B cell (primary cell): ENCODE results near the gene PHB1. TPM values are rescaled to one million over a fixed set of nuclear protein-coding genes. Genes with fewer than 3 reads are reported as not detected.

Source experiments
- ATAC-seq: fragments of 200-7000 bp; cut with Tn5 transposase; one replicate; pipeline ENCODE4 v1.10.0; 2021; ENCODE audit warnings: low read depth, mild to moderate bottlenecking, moderate number of reproducible peaks, moderate library complexity
- CTCF ChIA-PET: fragments of 350-600 bp; sonication (Branson Sonifier 250); formaldehyde crosslinking; loops from one replicate; lab custom pipeline; 2021; ENCODE audit warnings: antibody characterized with exemption, inconsistent platforms; lab: Charles Lee
- POLR2A ChIA-PET: fragments of 350-600 bp; sonication (Branson Sonifier 250); formaldehyde crosslinking; loops from one replicate; lab custom pipeline; 2021; ENCODE audit warnings: antibody characterized with exemption; lab: Charles Lee
- DNase-seq: peaks from one replicate; pipeline ENCODE4 v3.0.0; 2013
- H2AFZ ChIP-seq: 2 replicates; pipeline ENCODE4 v1.6.1; 2012; ENCODE audit warnings: mild to moderate bottlenecking, low read depth, low read length; ENCODE audit not compliant: insufficient read depth, poor library complexity, severe bottlenecking
- H3K27ac ChIP-seq, 2 donors: 1 replicate in 1 of 2; 2 replicates in 1 of 2; pipeline ENCODE4 v1.5.1; 2012 to 2013; ENCODE audit warnings: low read length in 2 of 2, mild to moderate bottlenecking in 2 of 2, moderate library complexity in 1 of 2
- H3K27me3 ChIP-seq, 4 experiments: fragments of 200-600 bp in 1 of 4; sonication (generic) in 1 of 4; replicated peaks in 1 of 4; 1 replicate in 2 of 4; 2 replicates in 2 of 4; pipeline versions ENCODE4 v1.6.1 to v1.7.0; 2013 to 2016; ENCODE audit warnings: low read length in 3 of 4, mild to moderate bottlenecking in 2 of 4, mixed read lengths in 1 of 4, moderate library complexity in 1 of 4; ENCODE audit not compliant: insufficient read depth in 4 of 4, control insufficient read depth in 3 of 4; ENCODE audit errors: control extremely low read depth in 1 of 4
- H3K36me3 ChIP-seq, 2 experiments: replicated peaks in 1 of 2; 1 replicate in 1 of 2; 2 replicates in 1 of 2; pipeline versions ENCODE4 v1.6.1 to v1.7.1; 2013; ENCODE audit warnings: low read length in 1 of 2; ENCODE audit not compliant: insufficient read depth in 2 of 2, control insufficient read depth in 1 of 2; ENCODE audit errors: control extremely low read depth in 1 of 2, extremely low read depth in 1 of 2
- H3K4me1 ChIP-seq, 2 donors: fragments of 200-600 bp in 1 of 2; sonication (generic) in 1 of 2; 1 replicate in 1 of 2; 2 replicates in 1 of 2; pipeline versions ENCODE4 v1.5.1 to v1.6.1; 2013 to 2017; ENCODE audit warnings: low read length in 2 of 2; ENCODE audit not compliant: control insufficient read depth in 2 of 2, insufficient read depth in 2 of 2
- H3K4me2 ChIP-seq: replicated peaks from 2 replicates; pipeline ENCODE3; 2012; ENCODE audit warnings: mild to moderate bottlenecking, low read depth, low read length; ENCODE audit not compliant: poor library complexity, severe bottlenecking
- H3K4me3 ChIP-seq, 5 experiments: fragments of 200-600 bp in 1 of 5; sonication (generic) in 1 of 5; 1 replicate in 3 of 5; 2 replicates in 2 of 5; pipeline versions ENCODE4 v1.5.1 to v1.7.0; 2011 to 2016; ENCODE audit warnings: low read length in 4 of 5, mild to moderate bottlenecking in 4 of 5, low read depth in 2 of 5, control low read depth in 1 of 5, moderate library complexity in 1 of 5; ENCODE audit not compliant: insufficient read depth in 1 of 5; ENCODE audit errors: control extremely low read depth in 1 of 5, extremely low read depth in 1 of 5
- H3K79me2 ChIP-seq: fragments of 200-600 bp; sonication (generic); one replicate; pipeline ENCODE4 v1.6.0; 2016; ENCODE audit warnings: low read length; ENCODE audit not compliant: control insufficient read depth, insufficient read depth
- H3K9ac ChIP-seq: fragments of 200-600 bp; sonication (generic); 2 replicates; pipeline ENCODE4 v1.6.1; 2017; ENCODE audit warnings: mild to moderate bottlenecking, low read length, moderate library complexity
- H3K9me3 ChIP-seq, 3 donors: one replicate each; pipeline versions ENCODE4 v1.6.1 to v1.7.1; 2013; ENCODE audit warnings: low read length in 2 of 3; ENCODE audit not compliant: control insufficient read depth in 2 of 3, insufficient read depth in 1 of 3; ENCODE audit errors: control extremely low read depth in 1 of 3
- H4K20me1 ChIP-seq: 2 replicates; pipeline ENCODE4 v1.6.0; 2012; ENCODE audit warnings: mild to moderate bottlenecking, low read length; ENCODE audit not compliant: insufficient read depth, control insufficient read depth, poor library complexity, severe bottlenecking
- H3K27ac Mint-ChIP-seq: one replicate; pipeline ENCODE4 v1.8.0; 2021; ENCODE audit warnings: mixed read lengths
- H3K27me3 Mint-ChIP-seq: one replicate; pipeline ENCODE4 v1.8.0; 2021; ENCODE audit warnings: mixed read lengths
- H3K4me1 Mint-ChIP-seq: one replicate; pipeline ENCODE4 v1.8.0; 2021; ENCODE audit warnings: mixed read lengths
- H3K4me3 Mint-ChIP-seq: one replicate; pipeline ENCODE4 v1.8.0; 2021; ENCODE audit warnings: mixed read lengths
- H3K9me3 Mint-ChIP-seq: one replicate; pipeline ENCODE4 v1.8.0; 2022; ENCODE audit warnings: mixed read lengths; ENCODE audit not compliant: insufficient read depth
- CTCF ChIP-seq: fragments of 200-600 bp; IDR thresholded peaks from one replicate; pipeline ENCODE4 v1.8.0; 2022; ENCODE audit warnings: antibody characterized with exemption, mild to moderate bottlenecking
- EZH2 ChIP-seq: IDR thresholded peaks from 2 replicates; pipeline ENCODE4 v1.6.1; 2012; ENCODE audit warnings: borderline replicate concordance, low read depth, mild to moderate bottlenecking, moderate library complexity, low read length; ENCODE audit not compliant: insufficient read depth, poor library complexity, severe bottlenecking
- WGBS: methylation state at CpG from one replicate; pipeline ENCODE4 v1.1.5; 2013; ENCODE audit warnings: missing lambda C conversion rate; ENCODE audit not compliant: insufficient coverage; 5-methylcytosine and 5-hydroxymethylcytosine counted together
- intact Hi-C: fragments of 100-400 bp; cut with micrococcal nuclease; formaldehyde crosslinking; loops from one replicate; pipeline ENCODE4 v1.10.0; 2022
- polyA plus RNA-seq: library from polyadenylated mRNA; depleted of rRNA; stranded (reverse); fragments of >200 nt; gene quantifications from 2 replicates; pipeline ENCODE4 v1.2.3, GENCODE V29; 2012
- total RNA-seq, 2 donors: library from RNA; stranded (reverse); fragments of 120-200 nt in 1 of 2; gene quantifications; 1 replicate in 1 of 2; 2 replicates in 1 of 2; pipeline versions ENCODE4 v1.2.3 to v1.2.4, GENCODE V29; 2013 to 2022

PHB1 gene
- total and polyA plus RNA-seq, 2 donors (not counting 1 experiment from before 2014, with no cell fraction given) = 45.5 to 72.3 TPM

DNA sequence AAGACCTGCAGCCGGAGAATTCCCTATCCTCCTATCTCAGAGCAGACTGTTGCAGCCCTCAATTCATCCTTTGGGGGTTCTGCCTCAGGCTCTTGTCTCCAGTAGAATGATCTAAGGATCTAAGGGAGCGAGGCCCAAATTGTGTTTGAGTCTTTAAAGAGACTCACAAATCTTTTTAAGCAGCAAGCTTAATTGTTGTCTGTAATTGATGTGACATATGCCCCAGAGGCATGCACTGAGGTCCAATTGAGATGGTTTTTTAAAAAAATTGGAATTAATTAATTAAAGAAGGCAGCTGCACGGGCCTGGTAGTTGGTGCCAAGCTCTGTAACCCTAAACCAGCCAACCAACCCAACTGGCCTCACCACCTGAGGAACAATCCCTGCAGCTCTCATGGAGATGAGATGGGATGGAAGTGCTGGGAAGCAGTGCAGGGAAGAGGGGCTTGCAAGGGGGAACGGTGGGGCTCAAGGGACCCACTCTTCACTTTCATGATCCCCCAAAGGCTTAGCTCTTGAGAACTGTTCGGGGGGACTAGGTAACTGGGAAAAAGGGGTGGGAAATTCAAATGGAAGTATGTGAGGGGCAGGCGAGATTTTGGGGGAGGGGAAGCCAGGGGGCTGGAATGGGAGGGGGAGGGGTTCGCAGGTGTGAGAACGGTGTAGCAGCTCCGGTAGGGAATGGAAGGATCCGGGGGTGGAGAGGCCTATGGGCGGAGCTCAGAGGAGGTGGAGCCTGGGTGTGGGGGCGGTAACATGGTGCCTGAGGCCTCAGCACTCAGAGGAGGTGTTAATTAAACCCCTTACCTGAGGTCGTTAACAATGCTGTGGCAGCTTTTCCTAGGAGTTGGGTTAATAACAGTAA, 43.5 kb downstream of the PHB1 start:
- Histone ChIP-seq H4K20me1 (no peaks in the 10 kb centered on the region), H3K4me2 (peak overlapping the region; percentile 68), H3K4me3 (no peak overlapping the region), H2AFZ (no peak overlapping the region), H3K4me1 (peaks cover 40 to 41% of the 10 kb centered on the region in 2 donors), H3K9ac (no peak overlapping the region), H3K36me3 (no peaks in the 10 kb centered on the region), H3K27me3 (no peaks in the 10 kb centered on the region), H3K27ac (peak overlapping the region; percentile 2 to 52), H3K79me2 (peaks cover 2% of the 10 kb centered on the region), H3K9me3 (no peaks in the 10 kb centered on the region)
- ATAC-seq (no peak), DNase-seq (no peak)
- Mint-ChIP-seq H3K27me3 (no peaks in the 10 kb centered on the region), H3K4me1 (peaks cover 61% of the 10 kb centered on the region), H3K4me3 (no peak overlapping the region), H3K27ac (peak overlapping the region; percentile 32), H3K9me3 (no peaks in the 10 kb centered on the region)
- WGBS = 96% methylated on average over 7 of the region's 13 CpGs
- intact Hi-C loops = no loop called here
- ChIA-PET CTCF (interaction anchor here (0.6 to 4.1 kb wide), 9 partner anchors 8 to 77 kb away, joined by 3 to 70 read pairs (median 4); no protein-coding TSS in a partner anchor), POLR2A (interaction anchor here (0.6 to 0.7 kb wide), 2 partner anchors 13 to 1722 kb away, joined by 5 to 7 read pairs; no protein-coding TSS in a partner anchor)
- no peak for TF ChIP-seq EZH2
- TF ChIP-seq CTCF = no peak

DNA sequence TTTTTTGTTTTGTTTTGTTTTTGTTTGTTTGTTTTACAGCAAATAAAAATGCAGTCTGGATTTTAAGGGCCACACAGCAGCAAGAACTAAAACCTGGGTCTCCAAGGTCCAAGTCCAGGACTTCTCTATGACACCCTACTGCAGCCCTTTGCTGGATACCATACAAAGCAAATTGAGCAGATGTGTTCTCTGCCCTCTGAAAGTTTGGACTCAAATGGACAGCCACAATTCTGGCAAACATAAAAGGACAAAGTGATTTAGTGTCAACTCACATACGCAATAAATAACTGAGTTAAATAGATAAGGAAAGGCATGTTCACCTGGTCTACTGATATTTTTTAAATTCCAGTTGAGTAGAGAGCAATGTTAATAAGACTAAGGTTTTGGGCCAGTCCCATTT, 44.9 kb downstream of the PHB1 start:
- Histone ChIP-seq H3K27ac (no peak overlapping the region), H3K4me2 (no peak overlapping the region), H3K27me3 (no peaks in the 10 kb centered on the region), H3K79me2 (no peaks in the 10 kb centered on the region), H3K9ac (no peak overlapping the region), H4K20me1 (no peaks in the 10 kb centered on the region), H2AFZ (no peak overlapping the region), H3K4me1 (peaks cover 45 to 47% of the 10 kb centered on the region in 2 donors), H3K36me3 (no peaks in the 10 kb centered on the region), H3K9me3 (no peaks in the 10 kb centered on the region), H3K4me3 (no peak overlapping the region)
- ATAC-seq (no peak), DNase-seq (no peak)
- Mint-ChIP-seq H3K4me3 (no peak overlapping the region), H3K9me3 (no peaks in the 10 kb centered on the region), H3K27ac (peak overlapping the region; percentile 74), H3K27me3 (no peaks in the 10 kb centered on the region), H3K4me1 (peaks cover 64% of the 10 kb centered on the region)
- CTCF ChIA-PET = interaction anchor here (1.5 to 4.1 kb wide), 5 partner anchors 12 to 53 kb away, joined by 5 to 70 read pairs (median 15); no protein-coding TSS in a partner anchor
- intact Hi-C loops = no loop called here
- no peak for TF ChIP-seq EZH2
- TF ChIP-seq CTCF = no peak
- WGBS = no CpG with 5 or more reads among the region's 1 CpG
- POLR2A ChIA-PET = interaction anchor here (0.6 kb wide), 1 partner anchor 28 kb away, joined by 3 read pairs; no protein-coding TSS in a partner anchor
